Peyer's patch (tissue), 4 donors: ENCODE measurements around the gene VEGFD.

Experiments
- POLR2A ChIP-seq, 2 donors: fragments of 450-650 bp; IDR thresholded peaks; one replicate each; pipeline ENCODE4 v1.5.1; 2017; ENCODE audit warnings: antibody characterized with exemption in 2 of 2, mild to moderate bottlenecking in 2 of 2, moderate library complexity in 2 of 2
- TF ChIP-seq, protein P1 (sequence below), 6 experiments: fragments of 450-650 bp in 4 of 6; fragments of 200-600 bp in 2 of 6; sonication (generic) in 1 of 6; IDR thresholded peaks; one replicate each; pipeline ENCODE4 v1.5.1; 2017 to 2019; ENCODE audit warnings: antibody characterized with exemption in 6 of 6, mild to moderate bottlenecking in 3 of 6, moderate library complexity in 1 of 6

DNA sequence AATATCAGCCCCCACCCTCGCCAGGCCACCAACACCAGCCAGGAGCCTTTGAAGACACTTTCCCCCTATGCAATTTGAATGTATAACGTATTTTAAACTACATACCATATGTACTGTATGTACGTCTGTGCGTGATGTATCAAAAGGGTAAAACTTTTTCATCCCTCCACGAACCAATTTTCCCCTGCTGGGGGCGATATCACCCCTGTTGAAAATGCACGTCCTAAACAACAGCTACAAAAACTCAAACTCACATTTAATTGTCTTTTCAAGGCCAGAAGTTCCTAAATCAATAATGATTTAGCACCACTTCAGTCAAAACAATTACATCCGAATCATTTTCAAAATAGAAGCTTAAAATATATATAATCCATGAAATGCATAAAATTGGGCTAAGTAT lies 1.4 kb downstream of the VEGFD start:
- TF ChIP-seq, protein P1, sequence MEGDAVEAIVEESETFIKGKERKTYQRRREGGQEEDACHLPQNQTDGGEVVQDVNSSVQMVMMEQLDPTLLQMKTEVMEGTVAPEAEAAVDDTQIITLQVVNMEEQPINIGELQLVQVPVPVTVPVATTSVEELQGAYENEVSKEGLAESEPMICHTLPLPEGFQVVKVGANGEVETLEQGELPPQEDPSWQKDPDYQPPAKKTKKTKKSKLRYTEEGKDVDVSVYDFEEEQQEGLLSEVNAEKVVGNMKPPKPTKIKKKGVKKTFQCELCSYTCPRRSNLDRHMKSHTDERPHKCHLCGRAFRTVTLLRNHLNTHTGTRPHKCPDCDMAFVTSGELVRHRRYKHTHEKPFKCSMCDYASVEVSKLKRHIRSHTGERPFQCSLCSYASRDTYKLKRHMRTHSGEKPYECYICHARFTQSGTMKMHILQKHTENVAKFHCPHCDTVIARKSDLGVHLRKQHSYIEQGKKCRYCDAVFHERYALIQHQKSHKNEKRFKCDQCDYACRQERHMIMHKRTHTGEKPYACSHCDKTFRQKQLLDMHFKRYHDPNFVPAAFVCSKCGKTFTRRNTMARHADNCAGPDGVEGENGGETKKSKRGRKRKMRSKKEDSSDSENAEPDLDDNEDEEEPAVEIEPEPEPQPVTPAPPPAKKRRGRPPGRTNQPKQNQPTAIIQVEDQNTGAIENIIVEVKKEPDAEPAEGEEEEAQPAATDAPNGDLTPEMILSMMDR (IDR thresholded peaks at IDR 0.05), result no peak
- TF ChIP-seq POLR2A (IDR thresholded peaks at IDR 0.05), result no peak
